Brain microvascular endothelial cell (primary cell): ENCODE results near the gene NYAP1.

Source experiments
- DNase-seq: peaks from one replicate; pipeline ENCODE4 v3.0.0-alpha.2; 2020
- H3K27ac ChIP-seq: fragments of 250-450 bp; sonication (Bioruptor Pico); 2 replicates; pipeline ENCODE4 v1.5.1; 2020; ENCODE audit warnings: mild to moderate bottlenecking, moderate library complexity
- H3K27me3 ChIP-seq: fragments of 250-450 bp; sonication (Bioruptor Pico); replicated peaks from 2 replicates; pipeline ENCODE4 v1.5.1; 2020; ENCODE audit warnings: mild to moderate bottlenecking
- H3K36me3 ChIP-seq: fragments of 250-450 bp; sonication (Bioruptor Pico); replicated peaks from 2 replicates; pipeline ENCODE4 v1.5.1; 2020; ENCODE audit warnings: mild to moderate bottlenecking
- H3K4me3 ChIP-seq: 2 replicates; pipeline ENCODE4 v1.5.1; 2011; ENCODE audit warnings: low read depth, mild to moderate bottlenecking, control low read depth, low read length, moderate library complexity
- CTCF ChIP-seq: IDR thresholded peaks from 2 replicates; pipeline ENCODE4 v1.5.1; 2011; ENCODE audit warnings: low read depth, mild to moderate bottlenecking, moderate library complexity, low read length, control low read depth, inconsistent platforms; ENCODE audit errors: missing control alignments
- in situ Hi-C: cut with HindIII; loops from 2 replicates; pipeline ENCODE4 v1.10.0; 2017; ENCODE audit warnings: low sequenced_read_pairs, low pct_ligation_motif_present

The NYAP1 gene

GRCh38 chr7:100466653-100467605 is 16.8 kb upstream of the NYAP1 start:
- in situ Hi-C loops: no loop called here
- peaks cover 36% of the 10 kb centered on the region for H3K36me3 ChIP-seq
- no peak for DNase-seq
- no peak overlapping the region for H3K4me3 ChIP-seq
- H3K27ac ChIP-seq: no peak overlapping the region
- H3K27me3 ChIP-seq: no peaks in the 10 kb centered on the region
- no peak for TF ChIP-seq CTCF

GRCh38 chr7:100467638-100468373 is 15.9 kb upstream of the NYAP1 start:
- no peak overlapping the region for H3K4me3 ChIP-seq
- DNase-seq: no peak
- TF ChIP-seq CTCF: no peak
- peaks cover 37% of the 10 kb centered on the region for H3K36me3 ChIP-seq
- in situ Hi-C loops: no loop called here
- H3K27me3 ChIP-seq: no peaks in the 10 kb centered on the region
- H3K27ac ChIP-seq: no peak overlapping the region

- Histone ChIP-seq H3K36me3 (peaks cover 42% of the 10 kb centered on the region), H3K27ac (no peak overlapping the region), H3K27me3 (no peaks in the 10 kb centered on the region), H3K4me3 (no peak overlapping the region)
- in situ Hi-C loops: no loop called here
- TF ChIP-seq CTCF: peak; percentile 98
- peak; percentile 53 for DNase-seq
Measured at GRCh38 chr7:100469227-100470044, 14.3 kb upstream of the NYAP1 start.

GRCh38 chr7:100471021-100471420 is 12.7 kb upstream of the NYAP1 start:
- in situ Hi-C loops: no loop called here
- peaks cover 41% of the 10 kb centered on the region for H3K36me3 ChIP-seq
- TF ChIP-seq CTCF: no peak
- no peak overlapping the region for H3K27ac ChIP-seq
- no peak for DNase-seq
- H3K27me3 ChIP-seq: no peaks in the 10 kb centered on the region
- no peak overlapping the region for H3K4me3 ChIP-seq

- TF ChIP-seq CTCF: no peak
- no peak overlapping the region for H3K4me3 ChIP-seq
- no peak for DNase-seq
- H3K36me3 ChIP-seq: peaks cover 35% of the 10 kb centered on the region
- H3K27me3 ChIP-seq: no peaks in the 10 kb centered on the region
- in situ Hi-C loops: no loop called here
- H3K27ac ChIP-seq: no peak overlapping the region
Measured at GRCh38 chr7:100472121-100472851, 11.4 kb upstream of the NYAP1 start.
